WERI-Rb-1 (cell line): Measurements from ENCODE around the gene ARFIP1.

Experiments used
- DNase-seq: peaks from one replicate; pipeline ENCODE4 v3.0.0-alpha.2; 2020
- H3K27ac ChIP-seq: fragments of 250-450 bp; sonication (Bioruptor Pico); 2 replicates; pipeline ENCODE4 v1.5.1; 2020; ENCODE audit warnings: mild to moderate bottlenecking, moderate library complexity
- H3K27me3 ChIP-seq: fragments of 250-450 bp; sonication (Bioruptor Pico); 2 replicates; pipeline ENCODE4 v1.5.1; 2021; ENCODE audit warnings: mild to moderate bottlenecking, low read depth, moderate library complexity; ENCODE audit not compliant: insufficient read depth, severe bottlenecking
- H3K36me3 ChIP-seq: fragments of 250-450 bp; sonication (Bioruptor Pico); 2 replicates; pipeline ENCODE4 v1.5.1; 2020; ENCODE audit warnings: mild to moderate bottlenecking, moderate library complexity
- H3K4me3 ChIP-seq: 2 replicates; pipeline ENCODE4 v1.5.1; 2011; ENCODE audit warnings: low read depth, mild to moderate bottlenecking, control low read depth, low read length
- H3K9me3 ChIP-seq: fragments of 250-450 bp; sonication (Bioruptor Pico); 2 replicates; pipeline ENCODE4 v1.5.1; 2021; ENCODE audit warnings: mild to moderate bottlenecking, moderate library complexity; ENCODE audit not compliant: severe bottlenecking
- CTCF ChIP-seq: IDR thresholded peaks from 2 replicates; pipeline ENCODE4 v1.5.1; 2011; ENCODE audit warnings: low read depth, mild to moderate bottlenecking, control low read depth, inconsistent platforms, low read length

ARFIP1 gene

GRCh38 chr4:152779513-152780266 lies at the start of gene ARFIP1, which contains the start of gene TIGD4:
ARFIP1 (plus strand) TSS chr4:152779954; CDS start chr4:152829634, 49,680 bp downstream.
TIGD4 (minus strand) TSS chr4:152779730; CDS start chr4:152771004, 8,726 bp downstream.
- peak; percentile 72 for TF ChIP-seq CTCF
- DNase-seq, result peak; percentile 100
- H3K9me3 ChIP-seq, result no peaks in the 10 kb centered on the region
- H3K27ac ChIP-seq, result peak within 1 kb of the TSS; percentile 86
- H3K4me3 ChIP-seq, result peak within 1 kb of the TSS; percentile 75
- H3K36me3 ChIP-seq, result peaks cover 11% of the 10 kb centered on the region
- H3K27me3 ChIP-seq, result no peaks in the 10 kb centered on the region

- DNase-seq, result no peak
- no peak overlapping the region for H3K4me3 ChIP-seq
- no peaks in the 10 kb centered on the region for H3K9me3 ChIP-seq
- no peak for TF ChIP-seq CTCF
- no peaks in the 10 kb centered on the region for H3K36me3 ChIP-seq
- no peak overlapping the region for H3K27ac ChIP-seq
- no peaks in the 10 kb centered on the region for H3K27me3 ChIP-seq
Observed at GRCh38 chr4:152731997-152732396, 47.8 kb upstream of the ARFIP1 start.

- H3K9me3 ChIP-seq, result no peaks in the 10 kb centered on the region
- no peak for DNase-seq
- no peak for TF ChIP-seq CTCF
- no peaks in the 10 kb centered on the region for H3K27me3 ChIP-seq
- H3K27ac ChIP-seq, result no peak overlapping the region
- no peak overlapping the region for H3K4me3 ChIP-seq
- no peaks in the 10 kb centered on the region for H3K36me3 ChIP-seq
Observed at GRCh38 chr4:152734015-152734698, 45.6 kb upstream of the ARFIP1 start.

- H3K27ac ChIP-seq, result no peak overlapping the region
- H3K4me3 ChIP-seq, result no peak overlapping the region
- no peaks in the 10 kb centered on the region for H3K9me3 ChIP-seq
- no peaks in the 10 kb centered on the region for H3K27me3 ChIP-seq
- no peaks in the 10 kb centered on the region for H3K36me3 ChIP-seq
- no peak for DNase-seq
- TF ChIP-seq CTCF, result no peak
Observed at GRCh38 chr4:152734699-152735050, 45.1 kb upstream of the ARFIP1 start.

GRCh38 chr4:152735396-152735859 lies 44.3 kb upstream of the ARFIP1 start:
- TF ChIP-seq CTCF, result peak; percentile 35; the same call in 1 of the 2 replicates
- DNase-seq, result no peak
- Histone ChIP-seq H3K36me3 (no peaks in the 10 kb centered on the region), H3K9me3 (no peaks in the 10 kb centered on the region), H3K27ac (no peak overlapping the region), H3K4me3 (no peak overlapping the region), H3K27me3 (no peaks in the 10 kb centered on the region)
